Effector memory CD8-positive, alpha-beta T cell (primary cell): Measurements from ENCODE around the gene SCMH1.

Experiments
- ATAC-seq: fragments of 150-1000 bp; cut with Tn5 transposase; replicated peaks from 2 replicates; pipeline ENCODE4 v1.10.0; 2021; ENCODE audit warnings: mild to moderate bottlenecking, moderate library complexity
- DNase-seq, 3 experiments: peaks; one replicate each; pipeline ENCODE4 v3.0.0; 2021
- H3K27ac Mint-ChIP-seq, 2 donors: one replicate each; pipeline ENCODE4 v1.8.0; 2022; ENCODE audit warnings: mild to moderate bottlenecking in 2 of 2, mixed read lengths in 2 of 2, moderate library complexity in 2 of 2
- H3K27me3 Mint-ChIP-seq, 2 donors: one replicate each; pipeline ENCODE4 v1.8.0; 2022; ENCODE audit warnings: mixed read lengths in 2 of 2
- H3K36me3 Mint-ChIP-seq: one replicate; pipeline ENCODE4 v1.8.0; 2022; ENCODE audit warnings: mild to moderate bottlenecking, moderate library complexity, mixed read lengths; ENCODE audit not compliant: insufficient read depth
- H3K4me1 Mint-ChIP-seq, 2 donors: one replicate each; pipeline ENCODE4 v1.8.0; 2022; ENCODE audit warnings: low read depth in 2 of 2, mixed read lengths in 2 of 2
- H3K4me3 Mint-ChIP-seq, 2 donors: one replicate each; pipeline ENCODE4 v1.8.0; 2022; ENCODE audit warnings: mild to moderate bottlenecking in 2 of 2, mixed read lengths in 2 of 2, moderate library complexity in 2 of 2
- H3K9me3 Mint-ChIP-seq, 2 donors: one replicate each; pipeline ENCODE4 v1.8.0; 2022; ENCODE audit warnings: mixed read lengths in 2 of 2

The SCMH1 gene

GRCh38 chr1:41073971-41074370 is 168.1 kb downstream of the SCMH1 start:
- ATAC-seq (no peak), DNase-seq (no peak)
- Mint-ChIP-seq H3K27ac (no peak overlapping the region), H3K4me3 (no peak overlapping the region), H3K9me3 (peaks cover 0 to 2% of the 10 kb centered on the region in 2 donors), H3K36me3 (peaks cover 5% of the 10 kb centered on the region), H3K4me1 (no peaks in the 10 kb centered on the region), H3K27me3 (no peaks in the 10 kb centered on the region)

GRCh38 chr1:41072051-41072450 is 170.1 kb downstream of the SCMH1 start:
- H3K36me3 Mint-ChIP-seq = peaks cover 12% of the 10 kb centered on the region
- no peaks in the 10 kb centered on the region for H3K9me3 Mint-ChIP-seq
- no peak overlapping the region for H3K27ac Mint-ChIP-seq
- ATAC-seq (no peak), DNase-seq (no peak)
- no peaks in the 10 kb centered on the region for H3K4me1 Mint-ChIP-seq
- H3K27me3 Mint-ChIP-seq = no peaks in the 10 kb centered on the region
- H3K4me3 Mint-ChIP-seq = no peak overlapping the region

GRCh38 chr1:41056907-41057306 is 185.2 kb downstream of the SCMH1 start:
- no peak overlapping the region for H3K4me3 Mint-ChIP-seq
- DNase-seq (no peak), ATAC-seq (no peak)
- H3K36me3 Mint-ChIP-seq = peaks cover 18% of the 10 kb centered on the region
- H3K9me3 Mint-ChIP-seq = no peaks in the 10 kb centered on the region
- no peak overlapping the region for H3K27ac Mint-ChIP-seq
- H3K4me1 Mint-ChIP-seq = no peaks in the 10 kb centered on the region
- H3K27me3 Mint-ChIP-seq = no peaks in the 10 kb centered on the region

GRCh38 chr1:41053316-41053715 is 188.8 kb downstream of the SCMH1 start:
- Mint-ChIP-seq H3K4me3 (no peak overlapping the region), H3K27ac (peak overlapping the region in 1 of 2 donors; percentile 38), H3K27me3 (no peaks in the 10 kb centered on the region), H3K36me3 (peaks cover 10% of the 10 kb centered on the region), H3K4me1 (no peaks in the 10 kb centered on the region), H3K9me3 (no peaks in the 10 kb centered on the region)
- ATAC-seq (no peak), DNase-seq (no peak)

- no peak overlapping the region for H3K4me3 Mint-ChIP-seq
- no peaks in the 10 kb centered on the region for H3K9me3 Mint-ChIP-seq
- H3K27ac Mint-ChIP-seq = no peak overlapping the region
- no peaks in the 10 kb centered on the region for H3K4me1 Mint-ChIP-seq
- DNase-seq (no peak), ATAC-seq (no peak)
- H3K36me3 Mint-ChIP-seq = peaks cover 8% of the 10 kb centered on the region
- H3K27me3 Mint-ChIP-seq = no peaks in the 10 kb centered on the region
Measured at GRCh38 chr1:41051022-41051421, 191.1 kb downstream of the SCMH1 start.

GRCh38 chr1:41048540-41048939 is 193.6 kb downstream of the SCMH1 start:
- Mint-ChIP-seq H3K4me1 (no peaks in the 10 kb centered on the region), H3K4me3 (no peak overlapping the region), H3K9me3 (no peaks in the 10 kb centered on the region), H3K27ac (no peak overlapping the region), H3K27me3 (no peaks in the 10 kb centered on the region), H3K36me3 (peaks cover 13% of the 10 kb centered on the region)
- no peak for ATAC-seq
- no peak for DNase-seq

GRCh38 chr1:41046347-41046775 is 195.7 kb downstream of the SCMH1 start:
- Mint-ChIP-seq H3K36me3 (peaks cover 13% of the 10 kb centered on the region), H3K9me3 (no peaks in the 10 kb centered on the region), H3K4me3 (no peak overlapping the region), H3K27ac (no peak overlapping the region), H3K27me3 (no peaks in the 10 kb centered on the region), H3K4me1 (no peaks in the 10 kb centered on the region)
- no peak for ATAC-seq
- DNase-seq = no peak

GRCh38 chr1:41045740-41046139 is 196.4 kb downstream of the SCMH1 start:
- H3K4me3 Mint-ChIP-seq = no peak overlapping the region
- H3K27ac Mint-ChIP-seq = no peak overlapping the region
- H3K4me1 Mint-ChIP-seq = no peaks in the 10 kb centered on the region
- DNase-seq (no peak), ATAC-seq (no peak)
- H3K27me3 Mint-ChIP-seq = no peaks in the 10 kb centered on the region
- no peaks in the 10 kb centered on the region for H3K9me3 Mint-ChIP-seq
- H3K36me3 Mint-ChIP-seq = peaks cover 13% of the 10 kb centered on the region

GRCh38 chr1:41044187-41044586 is 197.9 kb downstream of the SCMH1 start:
- Mint-ChIP-seq H3K4me3 (no peak overlapping the region), H3K27ac (no peak overlapping the region), H3K4me1 (no peaks in the 10 kb centered on the region), H3K36me3 (peaks cover 14% of the 10 kb centered on the region), H3K9me3 (no peaks in the 10 kb centered on the region), H3K27me3 (no peaks in the 10 kb centered on the region)
- no peak for DNase-seq
- ATAC-seq = no peak

GRCh38 chr1:41041614-41042270 is 200.4 kb downstream of the SCMH1 start:
- no peak overlapping the region for H3K27ac Mint-ChIP-seq
- no peaks in the 10 kb centered on the region for H3K9me3 Mint-ChIP-seq
- ATAC-seq = no peak
- no peak overlapping the region for H3K4me3 Mint-ChIP-seq
- H3K36me3 Mint-ChIP-seq = peaks cover 9% of the 10 kb centered on the region
- no peaks in the 10 kb centered on the region for H3K4me1 Mint-ChIP-seq
- DNase-seq = no peak
- no peaks in the 10 kb centered on the region for H3K27me3 Mint-ChIP-seq

GRCh38 chr1:41038110-41038509 is 204.0 kb downstream of the SCMH1 start:
- H3K27ac Mint-ChIP-seq = no peak overlapping the region
- H3K27me3 Mint-ChIP-seq = no peaks in the 10 kb centered on the region
- peaks cover 4% of the 10 kb centered on the region for H3K36me3 Mint-ChIP-seq
- ATAC-seq = no peak
- no peaks in the 10 kb centered on the region for H3K4me1 Mint-ChIP-seq
- H3K9me3 Mint-ChIP-seq = no peaks in the 10 kb centered on the region
- no peak overlapping the region for H3K4me3 Mint-ChIP-seq
- no peak for DNase-seq

- H3K4me3 Mint-ChIP-seq = no peak overlapping the region
- H3K36me3 Mint-ChIP-seq = peaks cover 4% of the 10 kb centered on the region
- H3K27me3 Mint-ChIP-seq = no peaks in the 10 kb centered on the region
- no peaks in the 10 kb centered on the region for H3K9me3 Mint-ChIP-seq
- H3K27ac Mint-ChIP-seq = no peak overlapping the region
- ATAC-seq (no peak), DNase-seq (no peak)
- H3K4me1 Mint-ChIP-seq = no peaks in the 10 kb centered on the region
Measured at GRCh38 chr1:41037116-41037903, 204.8 kb downstream of the SCMH1 start.

GRCh38 chr1:41033272-41033671 is 208.8 kb downstream of the SCMH1 start:
- ATAC-seq (no peak), DNase-seq (no peak)
- Mint-ChIP-seq H3K27ac (no peak overlapping the region), H3K4me1 (no peaks in the 10 kb centered on the region), H3K4me3 (no peak overlapping the region), H3K36me3 (peaks cover 3% of the 10 kb centered on the region), H3K9me3 (no peaks in the 10 kb centered on the region), H3K27me3 (no peaks in the 10 kb centered on the region)

- Mint-ChIP-seq H3K4me1 (no peaks in the 10 kb centered on the region), H3K27ac (peak overlapping the region in 1 of 2 donors; percentile 1), H3K36me3 (peaks cover 7% of the 10 kb centered on the region), H3K9me3 (no peaks in the 10 kb centered on the region), H3K4me3 (no peak overlapping the region), H3K27me3 (no peaks in the 10 kb centered on the region)
- no peak for ATAC-seq
- DNase-seq = no peak
Measured at GRCh38 chr1:41032147-41032546, 210.0 kb downstream of the SCMH1 start.
